DOHH2 (cell line): ENCODE results near the gene XAF1.
"Not testable (repeated sequence)": the region's sequence is repeated elsewhere in the genome, so short reads cannot be mapped to it uniquely, and the experiment has no call there.

Experiments used
- EZH2phosphoT487 ChIP-seq: fragments of 200-600 bp; sonication (generic); IDR thresholded peaks from 2 replicates; pipeline ENCODE4 v1.6.1; 2017; ENCODE audit warnings: borderline replicate concordance, mild to moderate bottlenecking, antibody characterized with exemption, low read length, moderate library complexity, mixed read lengths
- TF ChIP-seq, protein P1 (sequence below): fragments of 200-600 bp; sonication (generic); IDR thresholded peaks from one replicate; pipeline ENCODE4 v1.5.1; 2014; ENCODE audit warnings: antibody characterized with exemption, mild to moderate bottlenecking, low read depth, low read length; ENCODE audit not compliant: poor library complexity, severe bottlenecking

- TF ChIP-seq, protein P1, sequence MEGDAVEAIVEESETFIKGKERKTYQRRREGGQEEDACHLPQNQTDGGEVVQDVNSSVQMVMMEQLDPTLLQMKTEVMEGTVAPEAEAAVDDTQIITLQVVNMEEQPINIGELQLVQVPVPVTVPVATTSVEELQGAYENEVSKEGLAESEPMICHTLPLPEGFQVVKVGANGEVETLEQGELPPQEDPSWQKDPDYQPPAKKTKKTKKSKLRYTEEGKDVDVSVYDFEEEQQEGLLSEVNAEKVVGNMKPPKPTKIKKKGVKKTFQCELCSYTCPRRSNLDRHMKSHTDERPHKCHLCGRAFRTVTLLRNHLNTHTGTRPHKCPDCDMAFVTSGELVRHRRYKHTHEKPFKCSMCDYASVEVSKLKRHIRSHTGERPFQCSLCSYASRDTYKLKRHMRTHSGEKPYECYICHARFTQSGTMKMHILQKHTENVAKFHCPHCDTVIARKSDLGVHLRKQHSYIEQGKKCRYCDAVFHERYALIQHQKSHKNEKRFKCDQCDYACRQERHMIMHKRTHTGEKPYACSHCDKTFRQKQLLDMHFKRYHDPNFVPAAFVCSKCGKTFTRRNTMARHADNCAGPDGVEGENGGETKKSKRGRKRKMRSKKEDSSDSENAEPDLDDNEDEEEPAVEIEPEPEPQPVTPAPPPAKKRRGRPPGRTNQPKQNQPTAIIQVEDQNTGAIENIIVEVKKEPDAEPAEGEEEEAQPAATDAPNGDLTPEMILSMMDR: not testable (repeated sequence)
- TF ChIP-seq EZH2phosphoT487: not testable (repeated sequence)
These were observed 9.2 kb upstream of the XAF1 start for GRCh38 chr17:6746665-6747064.
